OCI-LY3 (cell line): ENCODE results near the gene TOGARAM1.

Source experiments
- CTCF ChIP-seq: fragments of 200-600, 300-600 bp; sonication (generic); IDR thresholded peaks from 2 replicates; pipeline ENCODE4 v1.5.1; 2014; ENCODE audit warnings: antibody characterized with exemption, low read length, low read depth
- EZH2phosphoT487 ChIP-seq: fragments of 200-600 bp; shearing (Covaris generic); IDR thresholded peaks from 2 replicates; pipeline ENCODE4 v1.6.1; 2018; ENCODE audit warnings: antibody characterized with exemption, mixed run types, low read depth

- no peak for TF ChIP-seq CTCF
- TF ChIP-seq EZH2phosphoT487, result no peak
Observed at GRCh38 chr14:45120096-45120495, 158.1 kb downstream of the TOGARAM1 start.
